OCI-LY3 (cell line): Measurements from ENCODE around the gene CNTNAP2.

Experiments used
- EZH2phosphoT487 ChIP-seq: fragments of 200-600 bp; shearing (Covaris generic); IDR thresholded peaks from 2 replicates; pipeline ENCODE4 v1.6.1; 2018; ENCODE audit warnings: antibody characterized with exemption, mixed run types, low read depth
- TF ChIP-seq, protein P1 (sequence below): fragments of 200-600, 300-600 bp; sonication (generic); IDR thresholded peaks from 2 replicates; pipeline ENCODE4 v1.5.1; 2014; ENCODE audit warnings: antibody characterized with exemption, low read length, low read depth

GRCh38 chr7:148242294-148242821, 2125.8 kb downstream of the CNTNAP2 start:
- TF ChIP-seq, protein P1, sequence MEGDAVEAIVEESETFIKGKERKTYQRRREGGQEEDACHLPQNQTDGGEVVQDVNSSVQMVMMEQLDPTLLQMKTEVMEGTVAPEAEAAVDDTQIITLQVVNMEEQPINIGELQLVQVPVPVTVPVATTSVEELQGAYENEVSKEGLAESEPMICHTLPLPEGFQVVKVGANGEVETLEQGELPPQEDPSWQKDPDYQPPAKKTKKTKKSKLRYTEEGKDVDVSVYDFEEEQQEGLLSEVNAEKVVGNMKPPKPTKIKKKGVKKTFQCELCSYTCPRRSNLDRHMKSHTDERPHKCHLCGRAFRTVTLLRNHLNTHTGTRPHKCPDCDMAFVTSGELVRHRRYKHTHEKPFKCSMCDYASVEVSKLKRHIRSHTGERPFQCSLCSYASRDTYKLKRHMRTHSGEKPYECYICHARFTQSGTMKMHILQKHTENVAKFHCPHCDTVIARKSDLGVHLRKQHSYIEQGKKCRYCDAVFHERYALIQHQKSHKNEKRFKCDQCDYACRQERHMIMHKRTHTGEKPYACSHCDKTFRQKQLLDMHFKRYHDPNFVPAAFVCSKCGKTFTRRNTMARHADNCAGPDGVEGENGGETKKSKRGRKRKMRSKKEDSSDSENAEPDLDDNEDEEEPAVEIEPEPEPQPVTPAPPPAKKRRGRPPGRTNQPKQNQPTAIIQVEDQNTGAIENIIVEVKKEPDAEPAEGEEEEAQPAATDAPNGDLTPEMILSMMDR: peak; percentile 88
- TF ChIP-seq EZH2phosphoT487: no peak
